ENCODE data around the gene SLC1A2.

- TF ChIP-seq CTCF (IDR thresholded peaks at IDR 0.05; ENCODE audit: low read depth, low read length) (no peak), POLR2A (IDR thresholded peaks at IDR 0.05; ENCODE audit: extremely low read depth, insufficient read length) (no peak), MYC (IDR thresholded peaks at IDR 0.05; ENCODE audit: low read depth, low read length) (no peak)
- TF ChIP-seq, protein P1, sequence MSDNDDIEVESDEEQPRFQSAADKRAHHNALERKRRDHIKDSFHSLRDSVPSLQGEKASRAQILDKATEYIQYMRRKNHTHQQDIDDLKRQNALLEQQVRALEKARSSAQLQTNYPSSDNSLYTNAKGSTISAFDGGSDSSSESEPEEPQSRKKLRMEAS (IDR thresholded peaks at IDR 0.05; ENCODE audit: low read depth, low read length) = no peak
Measured at GRCh38 chr11:35389112-35389511, 30.2 kb downstream of the SLC1A2 start.
